GF-D8 (cell line): ENCODE results near the gene MAML1.

Source experiments
- DNase-seq: peaks from one replicate; lab custom pipeline; 2025; lab: John Stamatoyannopoulos, UW

Gene MAML1

GRCh38 chr5:179804555-179804947, 71.9 kb downstream of the MAML1 start:
- DNase-seq: no peak

GRCh38 chr5:179805070-179805528, 72.5 kb downstream of the MAML1 start:
- no peak for DNase-seq

GRCh38 chr5:179805529-179806249, 73.1 kb downstream of the MAML1 start:
- DNase-seq: no peak

GRCh38 chr5:179806250-179807048, 73.8 kb downstream of the MAML1 start, which contains the start of gene MGAT4B:
Gene MGAT4B, minus strand, starts transcription at chr5:179806866. Its CDS starts 283 bp downstream, at chr5:179806583.
- DNase-seq: peak; percentile 13

- no peak for DNase-seq
Measured at GRCh38 chr5:179812135-179812825, 79.7 kb downstream of the MAML1 start.

- DNase-seq: no peak
Measured at GRCh38 chr5:179812997-179813607, 80.5 kb downstream of the MAML1 start.

- no peak for DNase-seq
Measured at GRCh38 chr5:179814090-179814489, 81.5 kb downstream of the MAML1 start.

- no peak for DNase-seq
Measured at GRCh38 chr5:179815491-179816249, 83.0 kb downstream of the MAML1 start.

- DNase-seq: no peak
Measured at GRCh38 chr5:179816401-179816795, 83.8 kb downstream of the MAML1 start.

GRCh38 chr5:179816796-179817469, 84.3 kb downstream of the MAML1 start:
- DNase-seq: no peak

- no peak for DNase-seq
Measured at GRCh38 chr5:179817470-179817840, 84.8 kb downstream of the MAML1 start.

GRCh38 chr5:179817890-179818745, 85.5 kb downstream of the MAML1 start:
- no peak for DNase-seq

- DNase-seq: peak; percentile 80
Measured at GRCh38 chr5:179818746-179819295, 86.2 kb downstream of the MAML1 start.

- peak; percentile 53 for DNase-seq
Measured at GRCh38 chr5:179819296-179820126, 86.9 kb downstream of the MAML1 start.

GRCh38 chr5:179820127-179820482, 87.5 kb downstream of the MAML1 start:
- DNase-seq: no peak

GRCh38 chr5:179820483-179821297, 88.1 kb downstream of the MAML1 start, which contains the start of gene SQSTM1:
Gene SQSTM1, plus strand, starts transcription at chr5:179820905. Its CDS starts 32 bp downstream, at chr5:179820937.
- DNase-seq: peak; percentile 21

- peak; percentile 69 for DNase-seq
Measured at GRCh38 chr5:179821298-179822058, 88.9 kb downstream of the MAML1 start.
